Measurements from ENCODE around the gene GLRX3.

Gene GLRX3

DNA sequence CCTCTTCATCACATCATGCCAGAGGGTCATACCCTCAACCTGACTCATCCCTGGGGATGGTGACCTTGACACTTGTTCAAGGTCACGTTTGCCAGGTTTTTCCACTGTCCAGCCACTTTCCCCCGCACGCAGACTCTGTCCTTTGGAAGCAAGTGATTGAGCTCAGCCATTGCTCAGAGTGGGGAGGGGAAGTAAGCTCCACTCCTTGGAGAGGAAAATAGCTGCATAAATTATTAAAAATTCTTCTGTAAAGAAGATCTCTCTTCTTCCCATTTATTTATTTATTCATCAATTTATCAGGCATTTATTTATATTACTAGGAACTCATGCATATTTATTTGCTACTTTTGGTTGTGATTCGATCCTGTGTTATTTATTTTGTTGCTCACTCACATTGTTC, 88.0 kb downstream of the GLRX3 start:
- H3K9me3 ChIP-seq (ENCODE audit: insufficient read depth, low read depth, low read length), result peaks cover 9% of the 10 kb centered on the region; the same call in 1 of the 2 replicates
- H3K27me3 ChIP-seq (ENCODE audit: insufficient read depth, low read length, poor library complexity, severe bottlenecking), result no peaks in the 10 kb centered on the region
- H3F3A ChIP-seq (ENCODE audit: low read depth), result no peaks in the 10 kb centered on the region
- H3K36me3 ChIP-seq (ENCODE audit: insufficient read depth, low read length), result no peaks in the 10 kb centered on the region
- H3K79me2 ChIP-seq (ENCODE audit: insufficient read depth, low read length), result no peaks in the 10 kb centered on the region
- no peaks in the 10 kb centered on the region for H3K4me1 ChIP-seq (ENCODE audit: insufficient read depth, low read length, poor library complexity, severe bottlenecking)
- H3K9ac ChIP-seq (ENCODE audit: low read depth, low read length, poor library complexity, severe bottlenecking), result no peak overlapping the region
- no peaks in the 10 kb centered on the region for H4K20me1 ChIP-seq (ENCODE audit: insufficient read depth, low read length, poor library complexity, severe bottlenecking)
- no peak overlapping the region for H2AFZ ChIP-seq (ENCODE audit: low read length)
- H3K4me2 ChIP-seq (ENCODE audit: low read depth, low read length, poor library complexity, severe bottlenecking), result no peak overlapping the region
- H3K4me3 ChIP-seq (ENCODE audit: low read length, poor library complexity, severe bottlenecking), result no peak overlapping the region
- H3K9me2 ChIP-seq (replicated peaks; ENCODE audit: low read depth, low read length), result no peaks in the 10 kb centered on the region
- TF ChIP-seq EZH2phosphoT487 (IDR thresholded peaks at IDR 0.05; ENCODE audit: borderline replicate concordance), result no peak
- TF ChIP-seq, protein P1, sequence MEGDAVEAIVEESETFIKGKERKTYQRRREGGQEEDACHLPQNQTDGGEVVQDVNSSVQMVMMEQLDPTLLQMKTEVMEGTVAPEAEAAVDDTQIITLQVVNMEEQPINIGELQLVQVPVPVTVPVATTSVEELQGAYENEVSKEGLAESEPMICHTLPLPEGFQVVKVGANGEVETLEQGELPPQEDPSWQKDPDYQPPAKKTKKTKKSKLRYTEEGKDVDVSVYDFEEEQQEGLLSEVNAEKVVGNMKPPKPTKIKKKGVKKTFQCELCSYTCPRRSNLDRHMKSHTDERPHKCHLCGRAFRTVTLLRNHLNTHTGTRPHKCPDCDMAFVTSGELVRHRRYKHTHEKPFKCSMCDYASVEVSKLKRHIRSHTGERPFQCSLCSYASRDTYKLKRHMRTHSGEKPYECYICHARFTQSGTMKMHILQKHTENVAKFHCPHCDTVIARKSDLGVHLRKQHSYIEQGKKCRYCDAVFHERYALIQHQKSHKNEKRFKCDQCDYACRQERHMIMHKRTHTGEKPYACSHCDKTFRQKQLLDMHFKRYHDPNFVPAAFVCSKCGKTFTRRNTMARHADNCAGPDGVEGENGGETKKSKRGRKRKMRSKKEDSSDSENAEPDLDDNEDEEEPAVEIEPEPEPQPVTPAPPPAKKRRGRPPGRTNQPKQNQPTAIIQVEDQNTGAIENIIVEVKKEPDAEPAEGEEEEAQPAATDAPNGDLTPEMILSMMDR (conservative IDR thresholded peaks at IDR 0.05; ENCODE audit: low read length), result no peak

DNA sequence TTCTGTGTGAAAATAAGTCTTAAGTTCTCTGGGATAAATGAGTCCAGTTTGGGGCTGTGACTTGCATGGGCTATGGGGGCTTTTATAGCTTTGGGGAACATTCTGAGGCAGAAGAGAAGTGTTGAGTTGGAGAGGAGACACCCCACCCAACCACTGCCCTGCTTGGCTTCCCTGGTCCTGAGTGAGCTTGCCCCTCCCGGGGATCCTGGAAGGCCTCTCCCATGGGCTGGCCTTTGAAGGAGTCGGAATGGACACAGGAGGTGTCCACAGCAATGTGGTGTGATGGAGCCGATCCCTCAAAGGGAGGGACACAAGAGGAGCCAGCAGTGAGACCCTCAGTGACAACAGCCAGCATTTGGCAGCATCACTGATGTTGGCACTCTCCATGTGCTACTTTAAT, 89.8 kb downstream of the GLRX3 start:
- no peaks in the 10 kb centered on the region for H3K4me1 ChIP-seq (ENCODE audit: insufficient read depth, low read length, poor library complexity, severe bottlenecking)
- H3K36me3 ChIP-seq (ENCODE audit: insufficient read depth, low read length), result no peaks in the 10 kb centered on the region
- H3K9me3 ChIP-seq (ENCODE audit: insufficient read depth, low read depth, low read length), result peaks cover 9% of the 10 kb centered on the region; the same call in 1 of the 2 replicates
- no peaks in the 10 kb centered on the region for H3K27me3 ChIP-seq (ENCODE audit: insufficient read depth, low read length, poor library complexity, severe bottlenecking)
- H3K9me2 ChIP-seq (replicated peaks; ENCODE audit: low read depth, low read length), result no peaks in the 10 kb centered on the region
- no peaks in the 10 kb centered on the region for H3F3A ChIP-seq (ENCODE audit: low read depth)
- H3K4me3 ChIP-seq (ENCODE audit: low read length, poor library complexity, severe bottlenecking), result no peak overlapping the region
- H3K4me2 ChIP-seq (ENCODE audit: low read depth, low read length, poor library complexity, severe bottlenecking), result no peak overlapping the region
- no peaks in the 10 kb centered on the region for H3K79me2 ChIP-seq (ENCODE audit: insufficient read depth, low read length)
- no peak overlapping the region for H3K9ac ChIP-seq (ENCODE audit: low read depth, low read length, poor library complexity, severe bottlenecking)
- H4K20me1 ChIP-seq (ENCODE audit: insufficient read depth, low read length, poor library complexity, severe bottlenecking), result no peaks in the 10 kb centered on the region
- TF ChIP-seq EZH2phosphoT487 (IDR thresholded peaks at IDR 0.05; ENCODE audit: borderline replicate concordance), result no peak
- TF ChIP-seq, protein P1 (conservative IDR thresholded peaks at IDR 0.05; ENCODE audit: low read length), result no peak
- H2AFZ ChIP-seq (ENCODE audit: low read length), result no peak overlapping the region

DNA sequence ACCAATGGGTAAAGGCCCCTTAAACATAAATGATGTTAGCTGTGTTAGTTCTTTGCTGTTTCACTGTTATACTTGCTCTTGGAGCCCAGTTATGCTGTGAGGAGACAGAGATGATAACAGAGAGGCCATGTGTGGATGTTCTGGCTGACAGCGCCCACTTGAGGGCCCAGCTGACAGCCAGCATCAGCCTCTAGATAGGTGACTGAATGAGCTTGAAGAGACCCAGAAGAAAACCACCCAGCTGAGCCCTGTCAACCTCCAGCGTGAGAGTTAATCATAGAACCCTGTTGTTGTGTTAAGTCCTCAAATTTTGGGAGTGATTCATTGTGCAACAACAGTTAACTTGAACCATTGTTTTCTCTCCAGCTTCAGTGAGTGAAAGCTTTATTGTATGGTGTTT, 91.7 kb downstream of the GLRX3 start:
- TF ChIP-seq EZH2phosphoT487 (IDR thresholded peaks at IDR 0.05; ENCODE audit: borderline replicate concordance), result no peak
- Histone ChIP-seq H4K20me1 (ENCODE audit: insufficient read depth, low read length, poor library complexity, severe bottlenecking) (no peaks in the 10 kb centered on the region), H3K9ac (ENCODE audit: low read depth, low read length, poor library complexity, severe bottlenecking) (no peak overlapping the region), H3K9me2 (replicated peaks; ENCODE audit: low read depth, low read length) (no peaks in the 10 kb centered on the region), H3K36me3 (ENCODE audit: insufficient read depth, low read length) (no peaks in the 10 kb centered on the region), H3K9me3 (ENCODE audit: insufficient read depth, low read depth, low read length) (peaks cover 9% of the 10 kb centered on the region; the same call in 1 of the 2 replicates), H3K4me2 (ENCODE audit: low read depth, low read length, poor library complexity, severe bottlenecking) (no peak overlapping the region), H2AFZ (ENCODE audit: low read length) (no peak overlapping the region), H3K79me2 (ENCODE audit: insufficient read depth, low read length) (no peaks in the 10 kb centered on the region), H3K4me3 (ENCODE audit: low read length, poor library complexity, severe bottlenecking) (no peak overlapping the region), H3K4me1 (ENCODE audit: insufficient read depth, low read length, poor library complexity, severe bottlenecking) (no peaks in the 10 kb centered on the region), H3F3A (ENCODE audit: low read depth) (no peaks in the 10 kb centered on the region), H3K27me3 (ENCODE audit: insufficient read depth, low read length, poor library complexity, severe bottlenecking) (no peaks in the 10 kb centered on the region)
